Measurements from ENCODE around the gene ZMYND8. TPM values are rescaled to one million over a fixed set of nuclear protein-coding genes. Genes with fewer than 3 reads are reported as not detected.

The ZMYND8 gene
- total RNA-seq, 2 experiments from 2014 or later: 33.0 to 34.3 TPM

- Histone ChIP-seq H3K4me3 (ENCODE audit: low read length) (peak overlapping the region; percentile 61), H3K27me3 (ENCODE audit: control insufficient read depth in 1 of 2, insufficient read depth in 2 of 2, low read length in 2 of 2) (no peaks in the 10 kb centered on the region), H3K36me3 (ENCODE audit: insufficient read depth, low read length) (peaks cover 4% of the 10 kb centered on the region), H3K9me3 (ENCODE audit: control insufficient read depth in 1 of 2, insufficient read depth in 1 of 2, low read length in 2 of 2) (no peaks in the 10 kb centered on the region), H3K4me1 (ENCODE audit: insufficient read depth, low read length) (peaks cover 65% of the 10 kb centered on the region), H3K27ac (ENCODE audit: low read depth in 1 of 2, low read length in 2 of 2) (peak overlapping the region; percentile 83 to 85)
- Mint-ChIP-seq H3K27ac (no peak overlapping the region), H3K9me3 (no peaks in the 10 kb centered on the region), H3K4me1 (ENCODE audit: low read depth) (peaks cover 64% of the 10 kb centered on the region), H3K36me3 (ENCODE audit: low read depth) (peaks cover 18% of the 10 kb centered on the region), H3K27me3 (no peaks in the 10 kb centered on the region), H3K4me3 (peak overlapping the region; percentile 93)
- ATAC-seq (ENCODE audit: poor library complexity) (no peak), DNase-seq (no peak)
- ChIA-PET POLR2A (interaction anchor here (0.8 to 4.0 kb wide), 8 partner anchors 8 to 181 kb away, joined by 3 to 44 read pairs (median 6); partner anchors contain the start of gene NCOA3), CTCF (interaction anchor here (1.8 kb wide), 1 partner anchor 26 kb away, joined by 10 read pairs; no protein-coding TSS in a partner anchor)
- intact Hi-C loops (cut with DNase I, micrococcal nuclease): loop anchor here in 1 of 2 experiments (5.0 kb wide), 1 partner anchor 144 kb away; the partner anchor contains the start of gene NCOA3
- no peak for TF ChIP-seq CTCF (IDR thresholded peaks at IDR 0.05)
These were observed 1.7 kb upstream of the ZMYND8 start for GRCh38 chr20:47358039-47358671.

- ChIA-PET CTCF (interaction anchor here (4.2 kb wide), 1 partner anchor 27 kb away, joined by 28 read pairs; no protein-coding TSS in a partner anchor), POLR2A (interaction anchor here (0.8 to 4.0 kb wide), 13 partner anchors 9 to 182 kb away, joined by 3 to 44 read pairs (median 4); partner anchors contain the start of gene NCOA3)
- no peaks in the 10 kb centered on the region for H3K9me3 Mint-ChIP-seq
- H3K36me3 ChIP-seq (ENCODE audit: insufficient read depth, low read length): peaks cover 4% of the 10 kb centered on the region
- H3K4me1 ChIP-seq (ENCODE audit: insufficient read depth, low read length): peaks cover 69% of the 10 kb centered on the region
- TF ChIP-seq CTCF (IDR thresholded peaks at IDR 0.05): no peak
- DNase-seq: peak; percentile 54 to 83 (median 64)
- peak; percentile 38 for ATAC-seq (ENCODE audit: poor library complexity)
- H3K27me3 ChIP-seq (ENCODE audit: control insufficient read depth in 1 of 2, insufficient read depth in 2 of 2, low read length in 2 of 2): no peaks in the 10 kb centered on the region
- peaks cover 58% of the 10 kb centered on the region for H3K4me1 Mint-ChIP-seq (ENCODE audit: low read depth)
- H3K4me3 ChIP-seq (ENCODE audit: low read length): peak overlapping the region; percentile 61
- H3K27me3 Mint-ChIP-seq: no peaks in the 10 kb centered on the region
- H3K27ac ChIP-seq (ENCODE audit: low read depth in 1 of 2, low read length in 2 of 2): peak overlapping the region; percentile 83 to 85
- no peak overlapping the region for H3K27ac Mint-ChIP-seq
- peak overlapping the region; percentile 93 for H3K4me3 Mint-ChIP-seq
- H3K9me3 ChIP-seq (ENCODE audit: control insufficient read depth in 1 of 2, insufficient read depth in 1 of 2, low read length in 2 of 2): no peaks in the 10 kb centered on the region
- peaks cover 23% of the 10 kb centered on the region for H3K36me3 Mint-ChIP-seq (ENCODE audit: low read depth)
- intact Hi-C loops (cut with DNase I, micrococcal nuclease): loop anchor here (2.0 to 5.0 kb wide), 2 partner anchors 27 to 145 kb away; partner anchors contain the start of gene NCOA3 (in 1 of the 2)
These were observed 968 bp upstream of the ZMYND8 start for GRCh38 chr20:47357296-47358038.

DNA sequence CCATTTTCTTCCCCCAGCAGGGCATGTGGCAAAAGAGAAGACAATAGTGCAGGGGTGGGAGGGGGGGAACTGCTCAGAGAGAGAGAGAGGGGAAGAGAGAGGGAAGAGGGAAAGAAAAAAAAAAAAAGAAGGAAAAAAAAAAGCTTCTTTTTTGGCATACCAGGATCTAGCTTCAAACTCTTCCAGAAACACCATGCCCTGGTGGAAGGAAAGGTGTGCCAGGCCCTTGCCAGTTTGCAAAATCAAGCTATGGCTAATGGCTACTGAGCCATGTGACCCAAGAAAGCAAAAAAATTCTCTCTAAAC is 326 bp downstream of the ZMYND8 start:
- ChIA-PET POLR2A (interaction anchor here (0.7 to 4.0 kb wide), 18 partner anchors 9 to 146 kb away, joined by 3 to 44 read pairs (median 4); partner anchors contain the start of gene NCOA3), CTCF (interaction anchor here (0.6 to 4.2 kb wide), 2 partner anchors 28 to 50 kb away, joined by 3 to 28 read pairs; no protein-coding TSS in a partner anchor)
- Histone ChIP-seq H3K4me3 (ENCODE audit: low read length) (peak overlapping the region; percentile 61), H3K27ac (ENCODE audit: low read depth in 1 of 2, low read length in 2 of 2) (peak overlapping the region; percentile 72 to 85), H3K4me1 (ENCODE audit: insufficient read depth, low read length) (peaks cover 77% of the 10 kb centered on the region), H3K27me3 (ENCODE audit: control insufficient read depth in 1 of 2, insufficient read depth in 2 of 2, low read length in 2 of 2) (no peaks in the 10 kb centered on the region), H3K9me3 (ENCODE audit: control insufficient read depth in 1 of 2, insufficient read depth in 1 of 2, low read length in 2 of 2) (no peaks in the 10 kb centered on the region), H3K36me3 (ENCODE audit: insufficient read depth, low read length) (peaks cover 6% of the 10 kb centered on the region)
- Mint-ChIP-seq H3K36me3 (ENCODE audit: low read depth) (peaks cover 24% of the 10 kb centered on the region), H3K4me1 (ENCODE audit: low read depth) (peaks cover 50% of the 10 kb centered on the region), H3K9me3 (no peaks in the 10 kb centered on the region), H3K27me3 (no peaks in the 10 kb centered on the region), H3K4me3 (peak overlapping the region; percentile 93), H3K27ac (no peak overlapping the region)
- no peak for DNase-seq
- ATAC-seq (ENCODE audit: poor library complexity): peak; percentile 6
- intact Hi-C loops (cut with DNase I, micrococcal nuclease): loop anchor here (2.0 to 5.0 kb wide), 2 partner anchors 29 to 146 kb away; partner anchors contain the start of gene NCOA3 (in 1 of the 2)
- no peak for TF ChIP-seq CTCF (IDR thresholded peaks at IDR 0.05)
